Vagina (tissue), 2 donors: ENCODE results near the gene ARHGAP42. TPM values are rescaled to one million over a fixed set of nuclear protein-coding genes. Genes with fewer than 3 reads are reported as not detected.

Source experiments
- DNase-seq, 2 donors: peaks; one replicate each; pipeline ENCODE4 v3.0.0-alpha.2; 2017; ENCODE audit errors: extremely low spot score in 2 of 2
- H3K27ac ChIP-seq: fragments of 200-600 bp; sonication (generic); one replicate; pipeline ENCODE4 v1.5.1; 2019
- H3K27me3 ChIP-seq: fragments of 200-600 bp; sonication (generic); one replicate; pipeline ENCODE4 v1.5.1; 2019
- H3K36me3 ChIP-seq, 2 donors: fragments of 200-600 bp; sonication (generic); one replicate each; pipeline ENCODE4 v1.5.1; 2017 to 2019
- H3K4me1 ChIP-seq: fragments of 200-600 bp; sonication (generic); one replicate; pipeline ENCODE4 v1.5.1; 2019
- H3K4me3 ChIP-seq, 2 donors: fragments of 200-600 bp; sonication (generic); 1 replicate in 1 of 2; 2 replicates in 1 of 2; pipeline ENCODE4 v1.5.1; 2016 to 2019
- H3K9me3 ChIP-seq: fragments of 200-600 bp; sonication (generic); one replicate; pipeline ENCODE4 v1.5.1; 2019
- POLR2A ChIP-seq, 2 donors: fragments of 450-650 bp; IDR thresholded peaks; one replicate each; pipeline ENCODE4 v1.6.1; 2017; ENCODE audit warnings: antibody characterized with exemption in 2 of 2, mild to moderate bottlenecking in 2 of 2, moderate library complexity in 2 of 2
- POLR2AphosphoS5 ChIP-seq, 2 donors: sonication (generic); formaldehyde crosslinking; IDR thresholded peaks; one replicate each; pipeline ENCODE4 v1.9.0; 2017; ENCODE audit warnings: antibody characterized with exemption in 2 of 2, mild to moderate bottlenecking in 2 of 2, low read depth in 1 of 2; ENCODE audit not compliant: insufficient read depth in 1 of 2
- intact Hi-C: fragments of 100-400 bp; cut with DNase I; formaldehyde crosslinking; loops from one replicate; pipeline ENCODE4 v1.15.1; 2023
- total RNA-seq: library from RNA; depleted of rRNA; stranded (reverse); fragments of >200 nt; gene quantifications from one replicate; pipeline ENCODE4 v1.2.3, GENCODE V29; 2016
- TF ChIP-seq, protein P1 (sequence below), 3 experiments: fragments of 450-650 bp in 2 of 3; fragments of 200-600 bp in 1 of 3; sonication (generic) in 1 of 3; IDR thresholded peaks; one replicate each; pipeline ENCODE4 v1.5.1; 2017 to 2019; ENCODE audit warnings: antibody characterized with exemption in 3 of 3, mild to moderate bottlenecking in 2 of 3, moderate library complexity in 2 of 3

ARHGAP42 gene
- total RNA-seq, 1 donor from 2014 or later = 5.9 TPM

DNA sequence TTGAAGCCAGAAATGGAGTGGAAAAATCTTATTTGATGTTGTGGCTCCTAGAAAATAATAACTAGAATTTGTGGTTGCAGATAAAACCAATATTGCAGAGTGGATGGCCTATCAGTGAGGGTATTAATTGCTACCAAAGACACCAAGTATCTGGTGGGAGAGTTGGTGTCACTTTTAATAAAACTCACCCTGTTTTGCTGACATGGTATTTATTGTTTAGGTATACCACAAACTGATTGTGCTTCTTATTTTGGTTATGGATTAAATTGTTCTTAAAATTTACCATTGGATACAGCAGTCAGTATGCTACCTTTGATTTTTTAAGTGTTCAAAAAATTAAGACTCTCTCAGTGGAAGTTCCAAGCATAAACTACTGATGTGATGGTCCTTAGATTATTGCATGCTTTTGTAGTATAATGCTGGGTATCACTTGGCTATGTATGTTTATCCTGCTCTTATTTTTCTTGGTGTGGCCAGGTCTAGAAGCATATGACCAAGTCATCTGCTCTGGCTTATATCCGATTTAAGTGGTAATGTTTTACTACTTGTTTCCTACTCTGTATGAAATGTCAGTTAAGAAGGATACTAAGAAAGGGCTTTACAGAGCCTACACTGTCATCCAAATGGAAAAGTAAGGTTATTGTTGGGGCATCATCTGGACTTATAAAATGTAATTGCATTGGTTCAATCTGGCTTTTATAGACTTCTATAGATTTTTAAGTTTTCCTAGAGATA lies 101.6 kb downstream of the ARHGAP42 start:
- Histone ChIP-seq H3K4me3 (no peak overlapping the region), H3K9me3 (no peaks in the 10 kb centered on the region), H3K27ac (no peak overlapping the region), H3K4me1 (peaks cover 6% of the 10 kb centered on the region), H3K27me3 (no peaks in the 10 kb centered on the region), H3K36me3 (no peaks in the 10 kb centered on the region)
- no peak for DNase-seq
- TF ChIP-seq POLR2AphosphoS5 (IDR thresholded peaks at IDR 0.05; ENCODE audit: insufficient read depth in 1 of 2, low read depth in 1 of 2) (no peak), POLR2A (IDR thresholded peaks at IDR 0.05) (no peak)
- TF ChIP-seq, protein P1, sequence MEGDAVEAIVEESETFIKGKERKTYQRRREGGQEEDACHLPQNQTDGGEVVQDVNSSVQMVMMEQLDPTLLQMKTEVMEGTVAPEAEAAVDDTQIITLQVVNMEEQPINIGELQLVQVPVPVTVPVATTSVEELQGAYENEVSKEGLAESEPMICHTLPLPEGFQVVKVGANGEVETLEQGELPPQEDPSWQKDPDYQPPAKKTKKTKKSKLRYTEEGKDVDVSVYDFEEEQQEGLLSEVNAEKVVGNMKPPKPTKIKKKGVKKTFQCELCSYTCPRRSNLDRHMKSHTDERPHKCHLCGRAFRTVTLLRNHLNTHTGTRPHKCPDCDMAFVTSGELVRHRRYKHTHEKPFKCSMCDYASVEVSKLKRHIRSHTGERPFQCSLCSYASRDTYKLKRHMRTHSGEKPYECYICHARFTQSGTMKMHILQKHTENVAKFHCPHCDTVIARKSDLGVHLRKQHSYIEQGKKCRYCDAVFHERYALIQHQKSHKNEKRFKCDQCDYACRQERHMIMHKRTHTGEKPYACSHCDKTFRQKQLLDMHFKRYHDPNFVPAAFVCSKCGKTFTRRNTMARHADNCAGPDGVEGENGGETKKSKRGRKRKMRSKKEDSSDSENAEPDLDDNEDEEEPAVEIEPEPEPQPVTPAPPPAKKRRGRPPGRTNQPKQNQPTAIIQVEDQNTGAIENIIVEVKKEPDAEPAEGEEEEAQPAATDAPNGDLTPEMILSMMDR (IDR thresholded peaks at IDR 0.05) = no peak
- intact Hi-C loops = no loop called here

DNA sequence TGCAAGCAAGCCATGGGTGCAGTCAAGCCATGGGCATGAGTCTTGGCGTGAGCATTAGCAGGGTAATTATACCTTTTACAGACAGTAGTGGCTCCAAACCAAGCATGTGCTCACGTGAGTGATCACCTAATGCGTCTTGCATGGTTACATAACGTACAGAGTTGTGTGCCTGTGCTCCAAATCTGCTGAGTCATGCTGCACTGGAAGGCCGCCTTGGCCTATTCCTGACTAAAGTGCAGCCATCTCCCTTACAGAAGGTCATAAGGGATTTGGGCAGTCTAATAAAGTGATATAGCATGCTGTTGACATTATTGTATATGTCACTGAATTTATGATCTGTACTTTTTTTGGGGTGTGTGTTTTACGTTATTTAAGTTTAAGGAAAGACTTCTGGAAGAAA lies 102.4 kb downstream of the ARHGAP42 start:
- intact Hi-C loops = no loop called here
- Histone ChIP-seq H3K9me3 (no peaks in the 10 kb centered on the region), H3K4me3 (no peak overlapping the region), H3K4me1 (peaks cover 6% of the 10 kb centered on the region), H3K36me3 (no peaks in the 10 kb centered on the region), H3K27me3 (no peaks in the 10 kb centered on the region), H3K27ac (no peak overlapping the region)
- TF ChIP-seq, protein P1 (IDR thresholded peaks at IDR 0.05) = no peak
- TF ChIP-seq POLR2AphosphoS5 (IDR thresholded peaks at IDR 0.05; ENCODE audit: insufficient read depth in 1 of 2, low read depth in 1 of 2) = no peak
- TF ChIP-seq POLR2A (IDR thresholded peaks at IDR 0.05) = no peak
- DNase-seq = no peak

DNA sequence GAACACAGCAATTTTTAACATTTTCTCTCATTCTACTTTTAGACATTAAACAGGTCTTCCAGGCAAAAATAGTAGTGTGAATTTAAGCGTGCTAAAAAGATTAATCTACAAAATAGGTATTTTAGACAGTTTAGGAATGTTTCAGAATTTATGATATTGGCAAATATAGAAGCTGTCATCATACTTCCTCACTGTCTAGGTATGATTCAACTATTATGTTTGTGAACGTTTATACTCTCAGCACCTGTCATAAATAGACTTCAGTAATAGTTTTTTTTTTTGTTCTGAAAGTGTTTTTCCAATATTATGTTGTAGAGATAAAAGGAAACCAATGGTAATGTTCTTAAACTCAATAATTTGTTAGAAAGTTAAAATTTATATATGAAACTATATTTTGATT lies 103.0 kb downstream of the ARHGAP42 start:
- Histone ChIP-seq H3K36me3 (no peaks in the 10 kb centered on the region), H3K4me3 (no peak overlapping the region), H3K4me1 (peaks cover 6% of the 10 kb centered on the region), H3K9me3 (no peaks in the 10 kb centered on the region), H3K27ac (no peak overlapping the region), H3K27me3 (no peaks in the 10 kb centered on the region)
- DNase-seq = no peak
- TF ChIP-seq POLR2A (IDR thresholded peaks at IDR 0.05) (no peak), POLR2AphosphoS5 (IDR thresholded peaks at IDR 0.05; ENCODE audit: insufficient read depth in 1 of 2, low read depth in 1 of 2) (no peak)
- TF ChIP-seq, protein P1 (IDR thresholded peaks at IDR 0.05) = no peak
- intact Hi-C loops = no loop called here

DNA sequence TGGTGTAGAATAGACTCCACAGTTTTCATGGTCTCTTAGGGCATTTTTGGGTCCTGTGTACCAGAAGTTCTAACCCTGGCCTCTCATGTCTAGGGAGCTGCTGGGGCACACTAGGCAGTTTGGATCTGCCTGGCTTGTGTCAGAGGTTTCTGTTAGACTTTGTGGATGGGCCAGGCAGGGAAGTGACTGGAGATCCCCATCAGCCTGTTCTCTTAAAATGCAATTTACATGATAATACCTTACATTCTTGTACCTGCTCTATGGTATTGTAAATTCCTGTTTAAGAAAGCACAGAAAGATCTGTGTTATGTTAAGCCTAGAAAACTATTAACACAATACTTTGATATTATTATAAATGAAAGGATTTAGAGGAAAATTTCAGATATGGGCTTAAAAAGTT lies 104.0 kb downstream of the ARHGAP42 start:
- Histone ChIP-seq H3K4me3 (no peak overlapping the region), H3K36me3 (no peaks in the 10 kb centered on the region), H3K27me3 (no peaks in the 10 kb centered on the region), H3K9me3 (no peaks in the 10 kb centered on the region), H3K4me1 (peaks cover 6% of the 10 kb centered on the region), H3K27ac (no peak overlapping the region)
- intact Hi-C loops = no loop called here
- no peak for DNase-seq
- TF ChIP-seq, protein P1 (IDR thresholded peaks at IDR 0.05) = no peak
- TF ChIP-seq POLR2A (IDR thresholded peaks at IDR 0.05) = no peak

DNA sequence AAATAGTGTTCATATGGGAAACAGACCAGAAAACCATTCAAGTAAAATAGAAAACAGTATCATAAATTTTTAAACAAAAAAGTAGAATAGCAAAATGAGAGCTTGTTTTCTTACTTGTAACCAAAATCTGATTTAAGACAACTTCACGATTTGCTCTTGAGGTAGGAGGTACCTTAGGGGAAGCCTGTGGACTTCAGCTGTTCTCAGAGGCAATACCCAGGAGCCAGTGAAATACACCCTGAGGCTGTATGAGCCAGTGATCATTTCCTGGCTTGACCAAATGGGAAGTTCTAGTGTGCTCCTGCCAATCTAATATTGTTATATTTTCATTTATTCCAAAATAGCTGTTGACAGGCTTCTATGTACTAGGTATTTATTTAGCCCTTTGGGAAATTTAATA lies 104.8 kb downstream of the ARHGAP42 start:
- DNase-seq = no peak
- TF ChIP-seq POLR2AphosphoS5 (IDR thresholded peaks at IDR 0.05; ENCODE audit: insufficient read depth in 1 of 2, low read depth in 1 of 2) = no peak
- TF ChIP-seq, protein P1 (IDR thresholded peaks at IDR 0.05) = no peak
- no peak for TF ChIP-seq POLR2A (IDR thresholded peaks at IDR 0.05)
- H3K27me3 ChIP-seq = no peaks in the 10 kb centered on the region
- no peaks in the 10 kb centered on the region for H3K36me3 ChIP-seq
- H3K4me3 ChIP-seq = no peak overlapping the region
- H3K9me3 ChIP-seq = no peaks in the 10 kb centered on the region
- intact Hi-C loops = no loop called here
- H3K4me1 ChIP-seq = peaks cover 6% of the 10 kb centered on the region
- H3K27ac ChIP-seq = no peak overlapping the region
